Stomach (tissue), 9 donors: ENCODE measurements around the gene KCNJ12. TPM values are rescaled to one million over a fixed set of nuclear protein-coding genes. Genes with fewer than 3 reads are reported as not detected.
"Not testable (repeated sequence)": the region's sequence is repeated elsewhere in the genome, so short reads cannot be mapped to it uniquely, and the experiment has no call there.

ENCODE experiments used
- DNase-seq, 2 donors: peaks; one replicate each; pipeline versions ENCODE4 v3.0.0 to v3.0.0-alpha.2; 2013 to 2019
- H3K27ac ChIP-seq, 5 donors: fragments of 200-600 bp in 4 of 5; sonication (generic) in 4 of 5; one replicate each; pipeline ENCODE4 v1.5.1; 2013 to 2019; ENCODE audit warnings: mild to moderate bottlenecking in 1 of 5, moderate library complexity in 1 of 5
- H3K27me3 ChIP-seq, 3 donors: fragments of 200-600 bp; sonication (generic); one replicate each; pipeline ENCODE4 v1.5.1; 2017 to 2019; ENCODE audit warnings: mixed run types in 1 of 3
- H3K36me3 ChIP-seq, 4 donors: fragments of 200-600 bp; sonication (generic); 1 replicate in 3 of 4; 2 replicates in 1 of 4; pipeline ENCODE4 v1.5.1; 2016 to 2019
- H3K4me1 ChIP-seq, 4 donors: fragments of 200-600 bp; sonication (generic); one replicate each; pipeline ENCODE4 v1.5.1; 2016 to 2019
- H3K4me3 ChIP-seq, 4 donors: fragments of 200-600 bp; sonication (generic) in 3 of 4; one replicate each; pipeline ENCODE4 v1.5.1; 2016 to 2019; ENCODE audit warnings: mild to moderate bottlenecking in 1 of 4
- H3K9me3 ChIP-seq, 4 donors: fragments of 200-600 bp; sonication (generic); one replicate each; pipeline ENCODE4 v1.5.1; 2016 to 2019
- EP300 ChIP-seq: sonication (generic); formaldehyde crosslinking; IDR thresholded peaks from one replicate; pipeline ENCODE4 v1.6.1; 2017; ENCODE audit warnings: antibody characterized with exemption
- POLR2A ChIP-seq, 4 donors: fragments of 450-650 bp; IDR thresholded peaks; one replicate each; pipeline ENCODE4 v1.6.1; 2016; ENCODE audit warnings: antibody characterized with exemption in 4 of 4, control low read depth in 2 of 4, mild to moderate bottlenecking in 1 of 4, moderate library complexity in 1 of 4
- POLR2AphosphoS5 ChIP-seq, 3 donors: sonication (generic); formaldehyde crosslinking; IDR thresholded peaks; one replicate each; pipeline ENCODE4 v1.6.1; 2016; ENCODE audit warnings: antibody characterized with exemption in 3 of 3
- WGBS, 5 donors: extraction: QIAGEN DNeasy Blood & Tissue Kit in 3 of 5; methylation state at CpG; one replicate each; pipeline versions ENCODE4 v1.1.5 to v1.1.7; 2013 to 2018; 5-methylcytosine and 5-hydroxymethylcytosine counted together
- intact Hi-C: fragments of 100-400 bp; cut with DNase I; formaldehyde crosslinking; loops from one replicate; pipeline ENCODE4 v1.15.1; 2023; ENCODE audit warnings: low total_unique reads
- polyA plus RNA-seq, 3 donors: library from polyadenylated mRNA; stranded (reverse); fragments of 200-250 nt; gene quantifications; one replicate each; pipeline ENCODE4 v1.2.3, GENCODE V29; 2013
- total RNA-seq, 5 donors: library from RNA; depleted of rRNA; stranded (reverse); fragments of >200 nt; gene quantifications; one replicate each; pipeline versions ENCODE4 v1.1.0 to v1.2.3, GENCODE V29; 2014 to 2016
- TF ChIP-seq, protein P1 (sequence below), 7 experiments: fragments of 450-650 bp in 4 of 7; fragments of 200-600 bp in 3 of 7; sonication (generic) in 3 of 7; IDR thresholded peaks; one replicate each; pipeline ENCODE4 v1.5.1; 2016 to 2019; ENCODE audit warnings: antibody characterized with exemption in 7 of 7, control low read depth in 2 of 7, mild to moderate bottlenecking in 1 of 7
- donor health status: healthy with polysubstance abuse.
- donor health status: Bipolar disorder and iron deficiency.
- donor health status: healthy.

KCNJ12 gene
- total and polyA plus RNA-seq, 8 donors: under 0.01 to 10.5 (median 1.8) TPM; not detected in 1

DNA sequence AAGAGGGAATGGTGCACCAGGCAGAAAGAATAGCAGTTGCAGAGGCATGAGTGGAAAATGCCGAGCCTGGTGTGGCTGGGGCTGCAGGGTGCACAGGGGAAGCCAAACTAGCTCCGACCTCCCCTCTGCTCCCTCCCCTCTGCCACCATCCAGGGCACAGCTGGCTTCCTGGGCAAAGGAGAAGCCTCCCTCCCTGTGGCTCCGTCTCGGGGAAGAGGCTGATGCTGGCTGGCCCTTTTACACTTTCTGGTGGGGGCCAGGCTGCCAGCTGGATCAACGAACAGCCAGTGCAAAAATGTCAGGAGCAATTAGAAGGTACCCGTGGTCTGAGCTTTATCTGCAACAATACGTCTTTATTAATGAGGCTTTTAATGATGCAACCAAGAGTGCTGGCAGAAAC is 37.1 kb upstream of the KCNJ12 start:
- intact Hi-C loops: no loop called here
- Histone ChIP-seq H3K27ac (no peak overlapping the region), H3K4me1 (peaks cover 0 to 8% (median 0%) of the 10 kb centered on the region in 4 donors), H3K9me3 (no peaks in the 10 kb centered on the region), H3K4me3 (no peak overlapping the region), H3K36me3 (no peaks in the 10 kb centered on the region), H3K27me3 (no peaks in the 10 kb centered on the region)
- TF ChIP-seq EP300: no peak
- no peak for TF ChIP-seq POLR2AphosphoS5 (IDR thresholded peaks at IDR 0.05)
- TF ChIP-seq, protein P1, sequence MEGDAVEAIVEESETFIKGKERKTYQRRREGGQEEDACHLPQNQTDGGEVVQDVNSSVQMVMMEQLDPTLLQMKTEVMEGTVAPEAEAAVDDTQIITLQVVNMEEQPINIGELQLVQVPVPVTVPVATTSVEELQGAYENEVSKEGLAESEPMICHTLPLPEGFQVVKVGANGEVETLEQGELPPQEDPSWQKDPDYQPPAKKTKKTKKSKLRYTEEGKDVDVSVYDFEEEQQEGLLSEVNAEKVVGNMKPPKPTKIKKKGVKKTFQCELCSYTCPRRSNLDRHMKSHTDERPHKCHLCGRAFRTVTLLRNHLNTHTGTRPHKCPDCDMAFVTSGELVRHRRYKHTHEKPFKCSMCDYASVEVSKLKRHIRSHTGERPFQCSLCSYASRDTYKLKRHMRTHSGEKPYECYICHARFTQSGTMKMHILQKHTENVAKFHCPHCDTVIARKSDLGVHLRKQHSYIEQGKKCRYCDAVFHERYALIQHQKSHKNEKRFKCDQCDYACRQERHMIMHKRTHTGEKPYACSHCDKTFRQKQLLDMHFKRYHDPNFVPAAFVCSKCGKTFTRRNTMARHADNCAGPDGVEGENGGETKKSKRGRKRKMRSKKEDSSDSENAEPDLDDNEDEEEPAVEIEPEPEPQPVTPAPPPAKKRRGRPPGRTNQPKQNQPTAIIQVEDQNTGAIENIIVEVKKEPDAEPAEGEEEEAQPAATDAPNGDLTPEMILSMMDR (IDR thresholded peaks at IDR 0.05): no peak
- TF ChIP-seq POLR2A (IDR thresholded peaks at IDR 0.05): no peak
- WGBS, 5 donors: 53 to 61% (median 53%) methylated on average over 7 of the region's 7 CpGs
- DNase-seq: no peak

DNA sequence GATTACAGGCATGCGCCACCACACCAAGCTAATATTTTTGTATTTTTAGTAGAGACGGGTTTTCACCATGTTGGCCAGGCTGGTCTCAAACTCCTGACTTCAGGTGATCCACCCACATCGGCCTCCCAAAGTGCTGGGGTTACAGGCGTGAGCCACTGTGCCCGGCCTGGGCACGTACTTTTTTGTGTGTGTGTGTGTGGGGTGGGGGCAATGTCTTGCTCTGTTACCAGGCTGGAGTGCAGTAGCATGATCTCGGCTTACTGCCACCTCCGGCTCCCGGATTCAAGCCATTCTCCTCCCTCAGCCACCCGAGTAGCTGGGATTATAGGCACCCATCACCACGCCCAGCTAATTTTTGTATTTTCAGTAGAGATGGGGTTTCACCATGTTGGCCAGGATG is 36.6 kb upstream of the KCNJ12 start:
- intact Hi-C loops, H3K36me3 ChIP-seq, H3K4me3 ChIP-seq, H3K4me1 ChIP-seq, DNase-seq, H3K27ac ChIP-seq, H3K27me3 ChIP-seq, H3K9me3 ChIP-seq: not testable (repeated sequence)
- 85 to 95% (median 89%) methylated on average over 11 of the region's 11 CpGs for WGBS, 5 donors

DNA sequence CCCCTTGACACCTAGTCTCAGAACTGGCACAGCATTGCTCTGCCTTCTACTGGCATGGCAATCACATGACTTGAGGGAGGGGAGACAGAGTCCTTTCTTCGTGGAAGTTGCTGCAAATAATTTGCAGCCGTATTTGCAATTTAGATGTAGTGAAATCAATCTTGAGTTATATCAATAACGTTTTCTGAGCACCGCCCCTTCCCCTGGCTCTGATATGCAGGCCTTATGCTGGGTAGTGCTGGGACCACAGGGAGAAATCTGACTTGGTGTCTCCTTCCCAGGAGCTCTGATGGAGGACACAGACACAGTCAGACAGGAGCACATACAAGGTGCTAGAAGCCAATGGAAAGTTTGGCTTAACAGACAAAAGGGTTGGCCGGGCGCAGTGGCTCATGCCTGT is 35.8 kb upstream of the KCNJ12 start:
- intact Hi-C loops, H3K4me1 ChIP-seq: not testable (repeated sequence)
- WGBS, 5 donors: 77 to 84% (median 82%) methylated on average over 6 of the region's 6 CpGs

DNA sequence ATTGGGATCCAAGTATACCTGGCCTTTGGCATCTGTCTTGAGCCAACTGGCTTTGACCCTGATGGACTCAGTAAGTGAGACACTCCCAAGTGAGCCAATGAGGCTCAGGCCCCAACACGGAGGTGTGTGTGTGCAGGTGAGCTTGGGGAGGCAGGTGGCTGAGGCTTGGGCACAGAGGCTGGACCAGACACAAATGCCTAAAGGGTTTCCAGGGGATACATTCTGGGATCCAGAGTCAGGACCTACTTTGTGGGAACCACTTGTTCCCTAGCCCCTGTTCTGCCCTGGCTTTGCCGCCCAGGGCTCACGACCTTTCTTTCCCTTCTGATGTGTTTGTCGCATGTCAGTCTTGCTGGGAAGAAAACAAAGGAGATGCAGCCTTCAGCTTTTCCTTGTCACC is 34.9 kb upstream of the KCNJ12 start:
- DNase-seq: not testable (repeated sequence)

More for the DNA sequence above, 35.8 kb upstream of the KCNJ12 start:
- H3K36me3 ChIP-seq, H3K9me3 ChIP-seq, H3K27ac ChIP-seq, H3K4me3 ChIP-seq, DNase-seq, H3K27me3 ChIP-seq: not testable (repeated sequence)

DNA sequence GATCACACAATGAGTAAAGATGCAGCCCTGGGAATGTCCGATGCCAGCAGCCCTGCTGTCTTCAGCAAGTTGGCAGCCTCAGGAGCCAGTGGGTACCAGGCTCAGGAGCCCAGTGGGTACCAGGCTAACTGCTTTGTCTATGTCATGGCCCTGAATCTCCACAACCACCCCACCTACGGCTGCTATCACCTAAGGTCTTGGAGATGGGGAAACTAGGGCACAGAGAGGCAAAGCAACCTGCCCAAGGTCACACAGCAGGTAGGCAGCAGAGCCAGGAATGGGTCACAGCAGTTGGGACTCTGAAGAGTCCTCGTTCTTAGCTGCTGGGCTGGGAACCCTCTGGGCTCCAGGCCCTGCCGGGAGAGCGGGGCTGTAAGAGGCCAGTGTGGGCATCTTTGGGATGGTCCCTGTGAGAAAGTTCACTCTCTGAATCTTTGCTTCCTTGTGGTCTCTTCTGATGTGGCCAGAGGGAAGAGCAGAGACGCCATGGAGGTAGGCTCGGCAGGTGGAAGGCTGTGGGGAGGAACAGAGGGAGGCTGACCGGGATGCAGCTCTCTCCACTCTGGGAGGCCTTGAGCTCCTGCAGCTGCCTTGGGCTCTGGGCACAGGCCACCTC is 34.1 kb upstream of the KCNJ12 start:
- WGBS, 5 donors: 74 to 80% (median 79%) methylated on average over 8 of the region's 8 CpGs
- H3K36me3 ChIP-seq, H3K27ac ChIP-seq, H3K4me3 ChIP-seq, DNase-seq, H3K27me3 ChIP-seq, H3K4me1 ChIP-seq, intact Hi-C loops, H3K9me3 ChIP-seq: not testable (repeated sequence)

More for the DNA sequence above, 34.9 kb upstream of the KCNJ12 start:
- H3K9me3 ChIP-seq, H3K4me1 ChIP-seq, H3K4me3 ChIP-seq, H3K36me3 ChIP-seq, H3K27ac ChIP-seq, intact Hi-C loops, H3K27me3 ChIP-seq: not testable (repeated sequence)
- 67 to 82% (median 81%) methylated on average over 3 to 4 of the region's 4 CpGs for WGBS, 5 donors

DNA sequence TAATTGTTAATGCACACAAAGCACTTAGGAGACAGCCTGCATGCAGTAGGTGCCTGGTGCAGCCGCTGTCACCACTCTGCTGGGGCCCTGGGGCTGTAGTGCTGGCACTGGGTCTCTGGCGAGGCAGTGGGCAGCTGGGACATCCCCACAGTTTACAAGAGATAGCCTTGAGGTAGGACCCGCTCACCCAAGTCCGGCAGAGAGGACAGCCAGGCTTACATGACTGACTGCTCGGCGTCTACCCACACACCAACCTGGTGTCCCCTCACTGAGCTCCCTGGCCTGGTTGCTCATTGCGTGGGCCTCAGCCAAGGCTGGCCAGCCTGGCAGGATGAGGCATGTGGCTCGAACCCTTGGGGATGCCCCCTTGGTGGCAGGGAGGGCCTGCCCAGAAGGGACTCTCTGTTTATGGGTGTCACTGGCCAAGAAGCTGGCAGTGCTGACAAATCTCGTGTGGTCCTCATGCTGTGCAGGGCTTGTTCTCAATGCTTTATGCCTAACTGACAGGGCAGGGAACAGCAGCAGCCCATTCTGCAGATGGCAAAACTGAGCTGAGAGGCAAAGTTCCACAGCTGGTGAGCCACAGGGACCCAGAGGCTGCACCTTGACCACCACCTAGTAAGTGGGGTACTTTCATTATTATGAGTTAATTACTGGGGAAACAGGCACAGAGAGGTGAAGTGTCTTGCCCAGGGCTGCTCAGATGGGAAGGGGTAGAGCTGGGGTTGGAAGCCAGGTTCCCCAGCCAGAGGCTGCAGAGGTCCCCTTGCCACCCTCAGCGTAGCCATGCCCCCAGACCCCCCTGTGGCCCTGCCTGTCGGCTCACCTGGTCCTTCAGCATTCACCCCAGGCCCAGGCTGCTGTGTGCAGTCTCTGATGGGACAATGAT is 32.9 kb upstream of the KCNJ12 start:
- intact Hi-C loops, H3K4me3 ChIP-seq, H3K27me3 ChIP-seq, H3K9me3 ChIP-seq, H3K4me1 ChIP-seq, H3K36me3 ChIP-seq, H3K27ac ChIP-seq: not testable (repeated sequence)
- peak in 1 of 2 donors; percentile 2 for DNase-seq
- WGBS, 5 donors: 63 to 77% (median 67%) methylated on average over 7 to 10 of the region's 11 CpGs

DNA sequence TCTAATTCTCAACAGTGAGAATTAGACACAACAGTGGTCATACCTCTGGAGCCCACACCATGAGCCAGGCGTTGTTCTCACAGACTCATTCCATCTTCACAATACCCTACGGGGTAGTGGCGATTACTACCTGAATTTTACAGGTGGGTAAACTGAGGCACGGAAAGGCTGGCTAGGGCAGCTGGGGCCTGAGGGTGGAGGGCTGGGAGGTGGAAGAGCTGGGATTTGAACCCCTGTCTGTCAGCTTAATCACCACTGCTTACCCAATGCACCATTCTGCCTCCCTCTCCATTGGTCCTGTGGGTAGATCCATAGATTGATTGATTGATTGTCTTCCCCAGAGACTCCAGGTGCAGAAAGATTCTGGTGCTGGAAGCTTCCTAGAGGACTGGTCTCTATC is 31.4 kb upstream of the KCNJ12 start:
- 67 to 73% (median 70%) methylated on average over 4 of the region's 4 CpGs for WGBS, 5 donors
- H3K27me3 ChIP-seq, H3K4me1 ChIP-seq, H3K36me3 ChIP-seq, H3K27ac ChIP-seq, H3K4me3 ChIP-seq, H3K9me3 ChIP-seq, intact Hi-C loops: not testable (repeated sequence)
- peak in 1 of 2 donors; percentile 1 for DNase-seq
